ENCODE data around the gene KIF7.

The KIF7 gene

GRCh38 chr15:89649013-89649625 is 6.1 kb downstream of the KIF7 start:
- Histone ChIP-seq H3K36me3 (ENCODE audit: control insufficient read depth in 1 of 2, insufficient read depth in 2 of 2, low read length in 2 of 2) (no peaks in the 10 kb centered on the region), H3K27me3 (ENCODE audit: control insufficient read depth in 1 of 2, insufficient read depth in 2 of 2, low read length in 2 of 2) (no peaks in the 10 kb centered on the region), H3K9me3 (ENCODE audit: control insufficient read depth in 1 of 2, low read length in 2 of 2) (no peaks in the 10 kb centered on the region), H3K9ac (ENCODE audit: low read depth in 1 of 2, low read length in 2 of 2) (no peak overlapping the region), H3K4me1 (ENCODE audit: control insufficient read depth in 1 of 2, insufficient read depth in 2 of 2, low read length in 2 of 2) (peaks cover 3 to 5% of the 10 kb centered on the region in 2 donors), H3K4me3 (ENCODE audit: low read depth in 1 of 2, low read length in 2 of 2) (no peak overlapping the region), H3K27ac (ENCODE audit: low read depth, low read length) (no peak overlapping the region)

- H3K36me3 ChIP-seq (ENCODE audit: control insufficient read depth in 1 of 2, insufficient read depth in 2 of 2, low read length in 2 of 2): no peaks in the 10 kb centered on the region
- H3K27me3 ChIP-seq (ENCODE audit: control insufficient read depth in 1 of 2, insufficient read depth in 2 of 2, low read length in 2 of 2): no peaks in the 10 kb centered on the region
- no peak overlapping the region for H3K9ac ChIP-seq (ENCODE audit: low read depth in 1 of 2, low read length in 2 of 2)
- H3K4me3 ChIP-seq (ENCODE audit: low read depth in 1 of 2, low read length in 2 of 2): no peak overlapping the region
- H3K4me1 ChIP-seq (ENCODE audit: control insufficient read depth in 1 of 2, insufficient read depth in 2 of 2, low read length in 2 of 2): peaks cover 3 to 5% of the 10 kb centered on the region in 2 donors
- H3K27ac ChIP-seq (ENCODE audit: low read depth, low read length): no peak overlapping the region
- H3K9me3 ChIP-seq (ENCODE audit: control insufficient read depth in 1 of 2, low read length in 2 of 2): no peaks in the 10 kb centered on the region
Measured at GRCh38 chr15:89648106-89649012, 6.9 kb downstream of the KIF7 start.

- Histone ChIP-seq H3K9ac (ENCODE audit: low read depth in 1 of 2, low read length in 2 of 2) (peak overlapping the region in 1 of 2 donors; percentile 25), H3K36me3 (ENCODE audit: control insufficient read depth in 1 of 2, insufficient read depth in 2 of 2, low read length in 2 of 2) (no peaks in the 10 kb centered on the region), H3K27ac (ENCODE audit: low read depth, low read length) (no peak overlapping the region)
Measured at GRCh38 chr15:89647191-89647851, 7.9 kb downstream of the KIF7 start.

GRCh38 chr15:89646416-89647141 is 8.7 kb downstream of the KIF7 start:
- Histone ChIP-seq H3K4me3 (ENCODE audit: low read depth in 1 of 2, low read length in 2 of 2) (no peak overlapping the region), H3K9me3 (ENCODE audit: control insufficient read depth in 1 of 2, low read length in 2 of 2) (no peaks in the 10 kb centered on the region), H3K4me1 (ENCODE audit: control insufficient read depth in 1 of 2, insufficient read depth in 2 of 2, low read length in 2 of 2) (peaks cover 3 to 5% of the 10 kb centered on the region in 2 donors), H3K9ac (ENCODE audit: low read depth in 1 of 2, low read length in 2 of 2) (no peak overlapping the region), H3K27me3 (ENCODE audit: control insufficient read depth in 1 of 2, insufficient read depth in 2 of 2, low read length in 2 of 2) (no peaks in the 10 kb centered on the region), H3K27ac (ENCODE audit: low read depth, low read length) (no peak overlapping the region), H3K36me3 (ENCODE audit: control insufficient read depth in 1 of 2, insufficient read depth in 2 of 2, low read length in 2 of 2) (no peaks in the 10 kb centered on the region)

More at GRCh38 chr15:89647191-89647851, 7.9 kb downstream of the KIF7 start:
- Histone ChIP-seq H3K4me1 (ENCODE audit: control insufficient read depth in 1 of 2, insufficient read depth in 2 of 2, low read length in 2 of 2) (peaks cover 3 to 5% of the 10 kb centered on the region in 2 donors), H3K9me3 (ENCODE audit: control insufficient read depth in 1 of 2, low read length in 2 of 2) (no peaks in the 10 kb centered on the region), H3K27me3 (ENCODE audit: control insufficient read depth in 1 of 2, insufficient read depth in 2 of 2, low read length in 2 of 2) (no peaks in the 10 kb centered on the region), H3K4me3 (ENCODE audit: low read depth in 1 of 2, low read length in 2 of 2) (peak overlapping the region; percentile 41 to 48)

GRCh38 chr15:89645680-89646079 is 9.6 kb downstream of the KIF7 start:
- H3K36me3 ChIP-seq (ENCODE audit: control insufficient read depth in 1 of 2, insufficient read depth in 2 of 2, low read length in 2 of 2): no peaks in the 10 kb centered on the region
- H3K27me3 ChIP-seq (ENCODE audit: control insufficient read depth in 1 of 2, insufficient read depth in 2 of 2, low read length in 2 of 2): no peaks in the 10 kb centered on the region

GRCh38 chr15:89642106-89642505 is 13.2 kb downstream of the KIF7 start:
- no peak overlapping the region for H3K27ac ChIP-seq (ENCODE audit: low read depth, low read length)
- no peaks in the 10 kb centered on the region for H3K27me3 ChIP-seq (ENCODE audit: control insufficient read depth in 1 of 2, insufficient read depth in 2 of 2, low read length in 2 of 2)
- no peak overlapping the region for H3K9ac ChIP-seq (ENCODE audit: low read depth in 1 of 2, low read length in 2 of 2)

More at GRCh38 chr15:89645680-89646079, 9.6 kb downstream of the KIF7 start:
- no peak overlapping the region for H3K9ac ChIP-seq (ENCODE audit: low read depth in 1 of 2, low read length in 2 of 2)
- H3K27ac ChIP-seq (ENCODE audit: low read depth, low read length): no peak overlapping the region
- H3K9me3 ChIP-seq (ENCODE audit: control insufficient read depth in 1 of 2, low read length in 2 of 2): no peaks in the 10 kb centered on the region
- no peak overlapping the region for H3K4me3 ChIP-seq (ENCODE audit: low read depth in 1 of 2, low read length in 2 of 2)
- peaks cover 3 to 5% of the 10 kb centered on the region in 2 donors for H3K4me1 ChIP-seq (ENCODE audit: control insufficient read depth in 1 of 2, insufficient read depth in 2 of 2, low read length in 2 of 2)

GRCh38 chr15:89641053-89641452 is 14.2 kb downstream of the KIF7 start:
- no peaks in the 10 kb centered on the region for H3K27me3 ChIP-seq (ENCODE audit: control insufficient read depth in 1 of 2, insufficient read depth in 2 of 2, low read length in 2 of 2)
- H3K4me1 ChIP-seq (ENCODE audit: control insufficient read depth in 1 of 2, insufficient read depth in 2 of 2, low read length in 2 of 2): no peaks in the 10 kb centered on the region
- no peak overlapping the region for H3K4me3 ChIP-seq (ENCODE audit: low read depth in 1 of 2, low read length in 2 of 2)
- no peak overlapping the region for H3K9ac ChIP-seq (ENCODE audit: low read depth in 1 of 2, low read length in 2 of 2)
- H3K9me3 ChIP-seq (ENCODE audit: control insufficient read depth in 1 of 2, low read length in 2 of 2): no peaks in the 10 kb centered on the region
- no peaks in the 10 kb centered on the region for H3K36me3 ChIP-seq (ENCODE audit: control insufficient read depth in 1 of 2, insufficient read depth in 2 of 2, low read length in 2 of 2)
- no peak overlapping the region for H3K27ac ChIP-seq (ENCODE audit: low read depth, low read length)

More at GRCh38 chr15:89642106-89642505, 13.2 kb downstream of the KIF7 start:
- no peaks in the 10 kb centered on the region for H3K9me3 ChIP-seq (ENCODE audit: control insufficient read depth in 1 of 2, low read length in 2 of 2)
- peaks cover under 1% of the 10 kb centered on the region in 2 donors for H3K4me1 ChIP-seq (ENCODE audit: control insufficient read depth in 1 of 2, insufficient read depth in 2 of 2, low read length in 2 of 2)
- H3K4me3 ChIP-seq (ENCODE audit: low read depth in 1 of 2, low read length in 2 of 2): no peak overlapping the region
- no peaks in the 10 kb centered on the region for H3K36me3 ChIP-seq (ENCODE audit: control insufficient read depth in 1 of 2, insufficient read depth in 2 of 2, low read length in 2 of 2)

- Histone ChIP-seq H3K36me3 (ENCODE audit: control insufficient read depth in 1 of 2, insufficient read depth in 2 of 2, low read length in 2 of 2) (no peaks in the 10 kb centered on the region), H3K9me3 (ENCODE audit: control insufficient read depth in 1 of 2, low read length in 2 of 2) (no peaks in the 10 kb centered on the region), H3K27me3 (ENCODE audit: control insufficient read depth in 1 of 2, insufficient read depth in 2 of 2, low read length in 2 of 2) (no peaks in the 10 kb centered on the region), H3K9ac (ENCODE audit: low read depth in 1 of 2, low read length in 2 of 2) (no peak overlapping the region), H3K27ac (ENCODE audit: low read depth, low read length) (no peak overlapping the region), H3K4me3 (ENCODE audit: low read depth in 1 of 2, low read length in 2 of 2) (no peak overlapping the region), H3K4me1 (ENCODE audit: control insufficient read depth in 1 of 2, insufficient read depth in 2 of 2, low read length in 2 of 2) (no peaks in the 10 kb centered on the region)
Measured at GRCh38 chr15:89640245-89640644, 15.0 kb downstream of the KIF7 start.

- no peaks in the 10 kb centered on the region for H3K4me1 ChIP-seq (ENCODE audit: control insufficient read depth in 1 of 2, insufficient read depth in 2 of 2, low read length in 2 of 2)
- H3K9me3 ChIP-seq (ENCODE audit: control insufficient read depth in 1 of 2, low read length in 2 of 2): no peaks in the 10 kb centered on the region
- no peak overlapping the region for H3K9ac ChIP-seq (ENCODE audit: low read depth in 1 of 2, low read length in 2 of 2)
- H3K27me3 ChIP-seq (ENCODE audit: control insufficient read depth in 1 of 2, insufficient read depth in 2 of 2, low read length in 2 of 2): no peaks in the 10 kb centered on the region
- H3K4me3 ChIP-seq (ENCODE audit: low read depth in 1 of 2, low read length in 2 of 2): no peak overlapping the region
- H3K36me3 ChIP-seq (ENCODE audit: control insufficient read depth in 1 of 2, insufficient read depth in 2 of 2, low read length in 2 of 2): peaks cover 5 to 20% of the 10 kb centered on the region in 2 donors
- H3K27ac ChIP-seq (ENCODE audit: low read depth, low read length): no peak overlapping the region
Measured at GRCh38 chr15:89633585-89633984, 21.7 kb downstream of the KIF7 start.
